Fibroblast of the aortic adventitia (primary cell): ENCODE measurements around the gene CIPC. TPM values are rescaled to one million over a fixed set of nuclear protein-coding genes. Genes with fewer than 3 reads are reported as not detected.

Experiments used
- DNase-seq: peaks from one replicate; pipeline ENCODE4 v3.0.0-alpha.2; 2010; ENCODE audit warnings: low read depth
- H3K4me3 ChIP-seq: 2 replicates; pipeline ENCODE4 v1.5.1; 2011; ENCODE audit warnings: low read depth, mild to moderate bottlenecking, control low read depth, low read length, moderate library complexity
- total RNA-seq: library from RNA; depleted of rRNA; stranded (reverse); fragments of >200 nt; gene quantifications from 2 replicates; pipeline ENCODE4 v1.2.3, GENCODE V29; 2012; ENCODE audit warnings: low replicate concordance
- TF ChIP-seq, protein P1 (sequence below): IDR thresholded peaks from 2 replicates; pipeline ENCODE4 v1.5.1; 2011; ENCODE audit warnings: mild to moderate bottlenecking, low read length, control low read depth, inconsistent platforms; ENCODE audit not compliant: insufficient read depth

CIPC gene
- total RNA-seq, 1 donor = 13.9 TPM

- TF ChIP-seq, protein P1, sequence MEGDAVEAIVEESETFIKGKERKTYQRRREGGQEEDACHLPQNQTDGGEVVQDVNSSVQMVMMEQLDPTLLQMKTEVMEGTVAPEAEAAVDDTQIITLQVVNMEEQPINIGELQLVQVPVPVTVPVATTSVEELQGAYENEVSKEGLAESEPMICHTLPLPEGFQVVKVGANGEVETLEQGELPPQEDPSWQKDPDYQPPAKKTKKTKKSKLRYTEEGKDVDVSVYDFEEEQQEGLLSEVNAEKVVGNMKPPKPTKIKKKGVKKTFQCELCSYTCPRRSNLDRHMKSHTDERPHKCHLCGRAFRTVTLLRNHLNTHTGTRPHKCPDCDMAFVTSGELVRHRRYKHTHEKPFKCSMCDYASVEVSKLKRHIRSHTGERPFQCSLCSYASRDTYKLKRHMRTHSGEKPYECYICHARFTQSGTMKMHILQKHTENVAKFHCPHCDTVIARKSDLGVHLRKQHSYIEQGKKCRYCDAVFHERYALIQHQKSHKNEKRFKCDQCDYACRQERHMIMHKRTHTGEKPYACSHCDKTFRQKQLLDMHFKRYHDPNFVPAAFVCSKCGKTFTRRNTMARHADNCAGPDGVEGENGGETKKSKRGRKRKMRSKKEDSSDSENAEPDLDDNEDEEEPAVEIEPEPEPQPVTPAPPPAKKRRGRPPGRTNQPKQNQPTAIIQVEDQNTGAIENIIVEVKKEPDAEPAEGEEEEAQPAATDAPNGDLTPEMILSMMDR = no peak
- no peak for DNase-seq
- H3K4me3 ChIP-seq = no peak overlapping the region
Measured at GRCh38 chr14:77119851-77120250, 21.8 kb downstream of the CIPC start.

- no peak for DNase-seq
- TF ChIP-seq, protein P1 = no peak
- no peak overlapping the region for H3K4me3 ChIP-seq
Measured at GRCh38 chr14:77120771-77121743, 23.0 kb downstream of the CIPC start.

GRCh38 chr14:77122526-77123125 is 24.6 kb downstream of the CIPC start:
- H3K4me3 ChIP-seq = no peak overlapping the region
- TF ChIP-seq, protein P1 = no peak
- no peak for DNase-seq

- H3K4me3 ChIP-seq = no peak overlapping the region
- DNase-seq = no peak
- TF ChIP-seq, protein P1 = no peak
Measured at GRCh38 chr14:77123381-77124325, 25.6 kb downstream of the CIPC start.

- peak; percentile 28 for DNase-seq
Measured at GRCh38 chr14:77124345-77125280, 26.6 kb downstream of the CIPC start.

More at GRCh38 chr14:77124345-77125280, 26.6 kb downstream of the CIPC start:
- peak overlapping the region; percentile 62 for H3K4me3 ChIP-seq
- TF ChIP-seq, protein P1 = no peak
